Endometrial microvascular endothelial cells (primary cell): ENCODE data around the gene SEMA4F. TPM values are rescaled to one million over a fixed set of nuclear protein-coding genes. Genes with fewer than 3 reads are reported as not detected.
"Not testable (repeated sequence)": the region's sequence is repeated elsewhere in the genome, so short reads cannot be mapped to it uniquely, and the experiment has no call there.

ENCODE experiments used
- in situ Hi-C: cut with HindIII; loops from 2 replicates; pipeline ENCODE4 v1.10.0; 2017; ENCODE audit warnings: low sequenced_read_pairs, low pct_unique_long_range_greater_than_20kb; ENCODE audit errors: inconsistent ontology term
- total RNA-seq: library from RNA; depleted of rRNA; stranded (reverse); fragments of >200 nt; gene quantifications from one replicate; pipeline ENCODE4 v1.2.3, GENCODE V29; 2015; ENCODE audit errors: inconsistent ontology term

Gene SEMA4F, protein sequence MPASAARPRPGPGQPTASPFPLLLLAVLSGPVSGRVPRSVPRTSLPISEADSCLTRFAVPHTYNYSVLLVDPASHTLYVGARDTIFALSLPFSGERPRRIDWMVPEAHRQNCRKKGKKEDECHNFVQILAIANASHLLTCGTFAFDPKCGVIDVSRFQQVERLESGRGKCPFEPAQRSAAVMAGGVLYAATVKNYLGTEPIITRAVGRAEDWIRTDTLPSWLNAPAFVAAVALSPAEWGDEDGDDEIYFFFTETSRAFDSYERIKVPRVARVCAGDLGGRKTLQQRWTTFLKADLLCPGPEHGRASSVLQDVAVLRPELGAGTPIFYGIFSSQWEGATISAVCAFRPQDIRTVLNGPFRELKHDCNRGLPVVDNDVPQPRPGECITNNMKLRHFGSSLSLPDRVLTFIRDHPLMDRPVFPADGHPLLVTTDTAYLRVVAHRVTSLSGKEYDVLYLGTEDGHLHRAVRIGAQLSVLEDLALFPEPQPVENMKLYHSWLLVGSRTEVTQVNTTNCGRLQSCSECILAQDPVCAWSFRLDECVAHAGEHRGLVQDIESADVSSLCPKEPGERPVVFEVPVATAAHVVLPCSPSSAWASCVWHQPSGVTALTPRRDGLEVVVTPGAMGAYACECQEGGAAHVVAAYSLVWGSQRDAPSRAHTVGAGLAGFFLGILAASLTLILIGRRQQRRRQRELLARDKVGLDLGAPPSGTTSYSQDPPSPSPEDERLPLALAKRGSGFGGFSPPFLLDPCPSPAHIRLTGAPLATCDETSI
- total RNA-seq, result 13.2 TPM

DNA sequence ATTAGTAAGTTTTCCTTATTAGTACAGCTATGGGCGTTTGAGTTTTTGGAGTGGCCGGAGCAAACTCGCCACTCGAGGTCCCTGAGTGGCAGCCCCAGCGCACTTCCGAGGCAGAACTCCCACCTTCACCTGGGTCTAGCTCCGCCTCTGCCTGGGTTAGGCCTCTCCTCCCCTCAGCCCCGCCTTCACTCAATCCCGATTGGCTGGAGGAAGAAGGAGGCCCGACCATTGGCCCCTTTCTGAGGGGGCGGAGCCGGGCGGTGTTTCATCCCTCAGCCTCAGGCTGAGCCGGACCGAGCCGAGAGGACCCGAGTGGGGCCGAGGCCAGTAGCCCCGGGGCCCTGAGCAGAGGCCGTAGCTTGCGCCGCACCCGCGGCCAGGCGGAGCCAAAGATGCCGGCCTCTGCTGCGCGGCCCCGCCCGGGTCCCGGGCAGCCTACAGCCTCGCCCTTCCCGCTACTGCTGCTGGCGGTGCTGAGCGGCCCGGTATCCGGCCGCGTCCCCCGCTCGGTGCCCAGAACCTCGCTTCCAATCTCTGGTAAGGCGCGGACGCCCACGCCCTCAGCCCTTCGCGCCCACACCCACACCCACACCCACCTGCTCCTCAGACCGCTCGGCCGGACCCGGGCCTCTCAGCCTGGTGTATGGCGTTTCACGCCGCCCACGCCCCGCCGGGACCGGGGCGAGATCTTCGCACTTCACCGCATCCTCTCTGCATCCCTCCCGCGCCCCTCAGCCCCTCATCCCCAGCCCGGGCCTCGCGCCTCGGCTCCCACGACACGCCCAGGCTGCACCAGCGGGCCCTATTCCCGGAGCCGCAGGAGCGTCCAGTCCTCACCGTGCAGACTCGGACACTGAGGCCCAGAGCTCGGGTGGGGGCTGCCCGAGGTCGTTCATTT, at the start of gene SEMA4F:
Gene SEMA4F (plus strand): TSS at position 263 of the 898 bp plus-strand sequence. CDS start 130 bp downstream, at position 393.
- in situ Hi-C loops, result no loop called here

DNA sequence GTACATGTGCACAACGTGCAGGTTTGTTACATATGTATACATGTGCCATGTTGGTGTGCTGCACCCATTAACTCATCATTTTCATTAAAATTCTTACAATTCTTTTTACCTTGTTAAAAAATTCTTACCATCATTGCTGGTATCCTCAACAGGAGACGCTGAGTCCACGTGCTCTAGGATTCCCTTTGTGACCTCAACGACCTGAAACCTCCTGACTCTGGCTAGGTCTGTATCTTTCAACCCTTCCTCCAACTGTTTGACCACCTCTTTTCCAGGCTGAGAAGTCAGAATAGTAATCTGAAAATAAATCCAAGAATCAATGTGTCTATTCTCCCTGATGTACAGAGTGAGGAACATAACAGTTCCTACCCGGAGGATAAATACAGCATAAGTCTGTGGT, 47.1 kb upstream of the SEMA4F start:
- in situ Hi-C loops, result no loop called here

DNA sequence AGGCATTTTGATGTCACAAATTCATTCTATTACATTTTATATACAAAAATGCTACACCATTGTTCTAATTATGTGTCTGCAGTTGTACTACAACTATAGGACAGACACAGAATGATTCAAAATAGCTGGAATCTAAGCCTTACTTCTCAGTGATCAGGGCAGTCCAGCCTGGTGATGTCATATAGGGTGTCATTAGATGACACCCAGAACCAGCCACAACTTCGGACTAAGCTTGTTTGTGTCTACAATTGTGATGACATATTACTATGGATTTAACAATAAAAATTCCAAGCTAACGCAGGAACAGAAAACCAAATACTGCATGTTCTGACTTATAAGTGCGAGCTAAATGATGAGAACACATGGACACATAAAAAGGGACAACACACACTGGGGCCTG, 36.9 kb upstream of the SEMA4F start:
- in situ Hi-C loops, result no loop called here

DNA sequence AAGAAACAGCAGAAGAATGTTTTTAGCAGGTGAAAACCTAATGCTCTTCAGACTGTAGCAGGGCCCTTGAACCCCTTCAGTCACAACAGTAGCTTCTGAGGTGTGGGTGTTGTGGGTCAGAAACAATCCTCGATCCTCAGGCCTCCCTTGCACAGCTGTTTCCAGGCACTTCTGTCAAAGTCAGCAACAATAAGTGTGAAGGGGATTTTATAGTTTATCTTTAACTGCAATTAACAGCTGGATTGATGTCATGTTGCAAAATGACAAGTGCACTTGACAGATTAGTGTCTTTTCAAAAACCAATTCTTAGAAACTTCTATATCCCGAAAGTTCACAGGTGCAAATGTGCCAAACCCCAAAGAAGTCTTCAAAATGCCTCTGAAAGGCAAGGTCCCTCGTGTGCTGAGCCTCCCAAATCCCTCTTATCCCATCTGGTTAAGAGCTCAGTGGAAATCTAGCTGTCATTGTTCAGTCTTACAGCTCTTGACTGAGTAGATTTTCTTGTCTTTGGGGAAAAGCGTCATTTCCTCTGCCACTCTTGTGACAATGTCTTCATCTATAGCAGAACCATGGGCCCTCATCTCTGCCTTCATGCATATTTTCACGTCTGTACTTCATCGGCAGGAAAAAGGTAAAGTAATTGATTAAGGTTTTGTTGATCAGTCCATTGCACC, 35.5 kb upstream of the SEMA4F start:
- in situ Hi-C loops, result no loop called here

DNA sequence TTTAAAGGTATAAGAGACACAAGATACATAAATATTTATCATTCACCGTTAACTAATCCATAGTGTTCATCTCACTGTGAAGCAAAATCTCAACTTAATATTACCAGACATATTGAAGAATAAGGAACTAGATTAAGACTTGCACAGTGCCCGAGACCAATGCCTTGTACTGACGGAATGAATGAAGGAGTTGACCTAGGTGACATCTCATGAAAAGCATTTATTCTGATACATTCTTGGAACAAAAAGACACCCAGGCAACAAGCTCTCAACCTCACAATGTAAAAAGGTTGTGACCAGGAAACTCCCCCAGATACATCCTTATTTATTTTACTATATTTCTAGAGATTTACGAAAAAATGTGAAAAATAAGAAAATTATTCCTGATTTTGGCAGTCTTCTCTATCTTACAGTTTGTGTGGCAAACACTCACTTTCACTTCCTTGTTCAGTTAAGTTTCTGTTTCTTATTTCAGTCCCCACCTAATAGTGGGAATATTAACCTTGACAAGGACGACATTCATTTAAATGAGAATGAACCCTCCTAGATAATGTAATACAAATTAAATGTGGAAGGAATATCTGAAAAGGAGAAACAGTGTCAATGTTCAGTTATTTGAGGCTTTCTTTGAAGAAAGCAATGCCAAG, 34.3 kb upstream of the SEMA4F start:
- in situ Hi-C loops, result no loop called here

DNA sequence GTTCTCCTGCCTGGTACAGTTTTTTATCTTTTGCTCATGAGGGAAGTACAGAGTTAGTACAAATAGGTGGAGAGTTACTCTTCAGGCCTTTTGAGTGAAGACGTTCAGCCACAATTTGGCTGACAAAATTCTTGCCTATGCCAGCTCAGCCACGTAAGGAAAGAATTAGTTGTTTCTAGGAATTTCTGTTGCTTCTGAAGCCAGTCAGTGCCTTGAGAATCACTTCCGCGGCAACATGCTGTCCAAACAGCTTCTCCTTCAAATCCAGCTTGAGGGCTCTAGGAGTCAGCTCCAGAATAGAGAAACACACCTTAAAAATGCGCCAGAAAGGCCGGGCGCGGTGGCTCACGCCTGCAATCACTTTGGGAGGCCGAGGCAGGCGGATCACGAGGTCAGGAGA, 33.4 kb upstream of the SEMA4F start:
- in situ Hi-C loops, result no loop called here

DNA sequence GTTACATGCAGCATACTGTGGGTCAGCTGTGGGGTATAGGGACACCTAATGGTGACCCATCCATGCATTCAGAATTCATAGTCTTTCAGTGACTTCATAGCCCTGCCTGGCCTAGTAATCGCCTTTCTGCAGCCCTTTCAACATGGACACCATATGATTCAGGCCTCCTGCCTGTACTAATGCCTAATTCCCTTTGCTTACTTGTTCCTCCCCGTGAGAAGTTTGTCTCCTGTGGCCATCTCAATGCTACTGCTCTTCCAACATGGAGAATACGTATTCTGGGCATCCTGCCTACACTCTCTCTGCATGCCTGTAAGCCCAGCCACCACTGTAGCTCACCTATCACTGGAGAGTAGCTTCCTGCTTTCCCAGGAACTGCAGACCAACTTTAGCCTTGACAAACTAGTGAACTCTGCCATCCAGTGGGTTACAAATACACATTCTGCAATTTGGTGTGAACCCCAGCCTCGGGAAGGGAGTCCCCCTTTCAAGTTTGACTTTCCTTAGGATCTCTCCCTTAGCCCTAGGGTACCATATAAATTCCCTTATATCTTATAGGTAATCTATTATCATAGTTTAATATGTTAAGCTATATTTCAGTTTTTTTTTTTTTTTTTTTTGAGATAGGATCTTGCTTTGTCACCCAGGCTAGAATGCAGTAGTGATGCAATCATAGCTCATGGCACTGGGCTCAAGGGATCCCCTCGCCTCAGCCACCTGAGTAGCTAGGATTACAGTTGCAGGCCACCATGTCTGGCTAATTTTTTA, 28.2 kb upstream of the SEMA4F start:
- in situ Hi-C loops, result no loop called here

DNA sequence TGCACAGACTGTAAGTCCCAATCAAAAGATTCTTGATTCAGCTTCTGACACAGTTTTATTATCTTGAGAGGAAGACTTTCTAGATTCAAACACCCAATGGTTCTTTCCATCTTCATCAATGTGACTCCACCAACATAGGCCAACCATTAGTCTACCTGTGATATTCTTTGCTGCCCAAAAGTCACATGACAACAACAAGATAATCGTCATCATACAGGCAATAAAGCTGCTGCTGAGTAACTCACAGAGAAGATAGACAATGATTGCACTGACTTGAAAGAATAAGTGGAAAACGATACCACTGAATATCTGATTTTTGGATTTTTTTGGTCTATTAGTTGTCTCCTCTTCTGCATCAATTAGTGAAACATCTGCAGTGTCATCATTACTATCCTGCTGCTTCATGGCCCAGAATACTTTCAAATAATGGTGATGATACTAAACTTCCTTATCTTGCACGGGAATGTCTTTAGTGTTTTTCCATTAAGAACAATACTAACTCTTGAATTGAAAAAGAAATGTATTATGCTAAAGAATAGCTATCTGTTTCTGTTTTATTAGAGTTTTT, 25.4 kb upstream of the SEMA4F start:
- in situ Hi-C loops, result no loop called here

DNA sequence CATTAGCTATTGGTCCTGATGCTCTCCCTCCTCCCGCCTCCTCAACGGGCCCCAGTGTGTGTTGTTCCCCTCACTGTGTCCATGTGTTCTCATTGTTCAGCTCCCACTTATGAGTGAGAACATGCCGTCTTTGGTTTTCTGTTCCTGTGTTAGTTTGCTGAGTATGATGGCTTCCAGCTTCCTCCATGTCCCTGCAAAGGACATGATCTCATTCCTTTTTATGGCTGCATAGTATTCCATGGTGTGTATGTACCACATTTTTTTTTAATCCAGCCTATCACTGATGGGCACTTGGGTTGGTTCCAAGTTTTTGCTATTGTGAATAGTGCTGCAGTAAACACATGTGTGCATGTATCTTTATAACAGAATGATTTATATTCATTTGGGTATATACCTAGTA, 23.6 kb upstream of the SEMA4F start:
- in situ Hi-C loops, result not testable (repeated sequence)

DNA sequence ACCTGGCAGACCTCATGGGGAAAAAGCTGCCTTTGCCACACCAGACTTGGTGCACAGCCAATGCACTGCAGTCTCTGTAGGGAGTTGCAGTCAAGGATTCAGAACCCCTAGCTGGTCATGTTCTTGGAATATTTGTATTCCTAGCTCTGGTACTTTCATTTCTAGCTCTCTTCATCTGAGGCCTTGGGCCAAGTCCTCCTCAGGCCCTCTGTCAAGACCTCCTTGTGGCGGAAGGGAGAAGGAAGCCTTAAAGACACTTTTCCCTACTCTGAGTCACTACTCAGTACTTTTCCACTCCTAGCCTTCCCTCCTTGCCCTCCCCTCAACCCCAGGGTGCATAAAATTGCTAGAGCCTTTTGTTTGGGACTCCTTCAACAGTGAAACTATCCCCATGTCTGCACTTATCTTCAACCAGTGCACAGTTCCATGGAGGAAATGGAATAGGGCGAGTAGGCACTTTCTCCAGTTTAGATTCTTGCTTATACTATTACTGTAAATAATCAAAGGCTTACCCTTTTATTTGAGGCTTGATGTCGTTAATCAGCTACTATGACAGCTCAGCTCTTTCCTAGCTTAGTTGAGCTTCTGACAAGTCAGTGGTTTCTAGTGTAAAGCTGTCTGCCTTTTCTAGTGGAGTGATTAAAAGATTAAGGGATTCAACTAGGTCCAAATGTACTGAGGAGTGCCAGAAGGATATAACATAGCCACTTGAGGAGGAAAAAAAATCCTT, 21.7 kb upstream of the SEMA4F start:
- in situ Hi-C loops, result no loop called here

DNA sequence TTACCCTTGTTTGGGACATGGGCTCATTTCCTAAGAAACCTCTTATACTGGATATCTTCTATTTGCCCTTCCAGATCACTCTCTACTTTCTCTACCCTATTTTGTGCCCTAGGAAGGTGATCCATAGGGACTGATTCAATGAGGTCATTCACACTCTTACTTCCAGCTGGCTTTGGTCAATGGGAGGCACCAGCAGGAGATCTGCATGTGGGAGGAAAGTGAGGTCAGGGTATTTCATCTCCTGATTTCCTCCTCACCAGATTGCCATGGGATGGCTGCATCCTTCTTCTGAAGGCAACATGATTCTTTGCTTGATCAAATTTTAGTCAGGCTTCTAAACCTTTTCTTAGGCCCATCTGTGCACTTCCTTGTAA, 21.1 kb upstream of the SEMA4F start:
- in situ Hi-C loops, result no loop called here

DNA sequence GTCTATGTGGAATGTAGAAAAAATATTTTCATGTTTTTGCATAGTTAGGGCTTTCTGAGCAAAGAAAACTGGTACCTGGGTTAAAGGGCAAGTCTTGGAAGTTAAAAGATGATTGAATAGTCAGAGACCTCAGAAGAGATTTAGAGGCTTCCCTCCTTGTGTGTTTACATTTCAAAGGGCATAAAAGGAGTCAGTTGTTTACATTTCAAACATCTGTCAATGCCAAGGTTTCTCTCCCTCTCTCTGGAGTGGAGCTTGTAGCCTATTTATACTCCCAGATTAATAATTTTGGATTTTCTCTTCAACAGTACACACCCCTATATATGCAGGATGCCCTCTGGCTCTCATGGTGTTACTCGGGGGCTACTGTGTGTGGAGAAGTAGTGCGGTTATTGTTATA, 14.5 kb upstream of the SEMA4F start:
- in situ Hi-C loops, result no loop called here

DNA sequence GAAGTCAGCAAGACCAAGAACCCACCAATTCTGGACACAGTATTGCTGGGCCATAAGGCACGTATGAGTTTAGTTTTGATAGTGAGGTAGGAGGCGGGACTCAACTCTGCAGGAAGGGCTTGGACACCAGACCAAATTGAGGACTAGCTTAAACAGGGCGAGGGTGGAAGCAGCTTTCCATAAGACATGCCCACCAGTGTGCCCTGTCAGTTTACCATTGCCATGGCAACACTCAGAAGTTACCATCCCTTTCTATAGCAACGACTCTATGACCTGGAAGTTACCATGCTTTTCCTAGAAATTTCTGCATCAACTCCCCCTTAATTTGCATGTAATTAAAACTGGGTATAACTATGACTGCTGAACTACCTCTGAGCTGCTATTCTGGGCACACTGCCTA, 8.7 kb upstream of the SEMA4F start:
- in situ Hi-C loops, result no loop called here

DNA sequence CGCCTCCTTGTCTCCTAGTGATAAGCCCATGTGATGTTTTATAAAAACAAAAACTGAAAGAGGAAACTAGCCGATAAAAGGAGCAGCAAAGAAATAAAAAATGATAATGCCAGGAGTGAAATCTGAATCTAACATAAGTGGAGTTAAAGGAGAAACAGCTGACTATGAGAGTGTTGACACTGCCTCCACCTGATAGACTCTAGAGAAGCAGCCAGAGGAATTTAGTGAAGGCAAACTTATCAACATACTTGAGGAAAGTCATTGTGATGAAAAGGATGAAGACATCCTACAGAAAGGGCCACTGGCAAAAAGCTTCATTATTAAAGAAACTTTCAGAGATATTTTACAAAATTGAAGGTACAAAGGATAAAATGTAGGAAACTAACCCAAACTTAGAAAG, 7.8 kb upstream of the SEMA4F start:
- in situ Hi-C loops, result no loop called here

DNA sequence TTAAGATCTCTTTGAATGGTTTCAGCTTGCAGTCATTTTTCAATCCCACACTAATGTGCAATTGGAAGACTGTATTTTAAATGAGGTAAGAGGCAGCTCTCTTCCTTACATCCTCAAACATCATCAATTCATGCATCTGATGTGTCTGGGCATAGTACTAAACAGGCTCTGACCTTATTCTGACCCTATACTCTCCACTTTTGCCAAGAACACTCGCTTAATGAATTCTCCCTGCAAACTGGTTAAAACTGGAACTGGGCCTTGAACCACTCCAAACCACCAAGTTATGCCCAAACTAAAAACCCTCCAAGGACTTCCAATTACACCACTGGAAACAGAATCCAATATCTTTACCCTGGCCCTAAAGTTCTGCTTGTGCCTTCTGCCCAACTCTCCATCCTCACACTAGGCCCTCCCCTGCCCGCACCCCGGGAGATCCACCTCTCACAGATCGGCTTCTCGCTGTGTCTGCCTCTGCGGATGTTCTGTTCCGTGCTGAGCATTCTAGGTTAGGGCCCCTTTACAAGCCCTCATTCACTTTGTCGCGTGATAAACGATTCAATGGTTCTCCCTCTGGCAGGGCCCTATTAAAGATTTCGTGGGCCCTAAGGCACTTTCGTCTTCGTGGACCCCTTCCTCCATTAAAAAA, 7.1 kb upstream of the SEMA4F start:
- in situ Hi-C loops, result no loop called here

DNA sequence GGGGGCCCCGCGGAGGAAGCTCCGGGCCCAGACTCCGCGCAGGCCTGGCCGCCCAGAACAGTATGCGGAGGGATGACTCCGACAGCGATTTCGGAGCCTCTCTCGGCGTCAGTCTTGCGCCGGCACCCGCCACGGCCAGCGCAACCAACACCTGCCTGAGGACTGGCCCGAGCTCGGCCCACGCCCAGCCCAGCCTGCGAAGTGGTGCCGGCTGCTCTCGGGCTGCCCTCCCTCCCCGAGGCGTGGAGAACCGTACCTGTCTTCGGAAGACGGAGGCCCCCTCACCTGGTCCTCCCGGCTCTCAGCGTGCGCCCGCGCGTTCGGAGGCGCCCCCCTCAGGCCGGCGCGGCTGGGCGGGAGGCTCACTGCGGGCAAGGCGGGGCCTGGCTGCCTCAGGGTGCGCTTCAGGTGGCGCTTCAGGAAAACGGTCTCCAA, 6.0 kb upstream of the SEMA4F start, which contains the start of gene M1AP:
Gene M1AP (minus strand): TSS at position 322 of the 435 bp plus-strand sequence. CDS start 8,055 bp downstream, outside the sequence.
- in situ Hi-C loops, result no loop called here
